Measurements from ENCODE around the gene MICAL1.
A peak's percentile ranks its signal among the peaks of the same experiment; 100 is the strongest.

MICAL1 gene

DNA sequence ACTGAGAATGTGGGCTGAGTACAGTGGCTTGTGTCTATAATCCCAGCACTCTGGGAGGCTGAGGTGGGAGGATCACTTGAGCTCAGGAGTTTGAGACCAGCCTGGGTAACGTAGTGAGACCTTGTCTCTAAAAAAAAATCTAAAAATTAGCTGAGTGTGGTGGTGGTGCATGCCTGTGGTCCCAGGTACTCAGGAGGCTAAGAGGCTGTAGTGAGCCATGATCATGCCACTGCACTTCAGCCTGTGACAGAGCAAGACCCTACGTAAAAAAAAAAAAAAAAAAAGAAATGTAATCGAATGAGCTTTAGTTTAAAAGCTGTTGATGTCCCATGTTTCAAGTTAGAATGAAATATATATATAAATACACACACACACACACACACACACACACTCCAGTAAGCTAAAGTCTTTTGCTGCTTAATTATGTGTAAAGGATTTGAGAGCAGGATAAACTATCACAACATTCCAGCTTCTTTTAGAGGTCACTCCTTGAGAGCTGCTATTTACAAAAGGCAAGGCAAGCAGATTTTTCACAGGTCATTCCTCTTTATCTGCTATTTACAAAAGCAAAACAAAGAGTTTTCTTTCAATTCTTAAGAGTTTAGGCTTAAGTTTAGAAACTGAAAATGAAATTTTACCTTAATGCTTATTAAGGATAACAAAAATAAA lies 4.7 kb upstream of the MICAL1 start:
- peaks cover 11% of the 10 kb centered on the region for H3K27me3 Mint-ChIP-seq (ENCODE audit: low read depth)
- no peaks in the 10 kb centered on the region for H3K9me3 Mint-ChIP-seq
- H3K4me1 Mint-ChIP-seq, result peaks cover 10% of the 10 kb centered on the region
- no peak for TF ChIP-seq CTCF (IDR thresholded peaks at IDR 0.05; ENCODE audit: unreplicated experiment in 3 of 3)
- peaks cover 24% of the 10 kb centered on the region for H3K36me3 Mint-ChIP-seq (ENCODE audit: low read depth)
- no peak overlapping the region for H3K4me3 Mint-ChIP-seq
- peak overlapping the region in 2 of 3 experiments; percentile 26 to 76 for H3K27ac Mint-ChIP-seq

GRCh38 chr6:109458774-109459531 lies 3.4 kb upstream of the MICAL1 start:
- Mint-ChIP-seq H3K4me1 (peaks cover 17% of the 10 kb centered on the region), H3K27ac (no peak overlapping the region), H3K27me3 (ENCODE audit: low read depth) (peaks cover 11% of the 10 kb centered on the region), H3K9me3 (no peaks in the 10 kb centered on the region), H3K36me3 (ENCODE audit: low read depth) (peaks cover 16% of the 10 kb centered on the region), H3K4me3 (peak overlapping the region in 1 of 3 experiments; percentile 45)
- no peak for TF ChIP-seq CTCF (IDR thresholded peaks at IDR 0.05; ENCODE audit: unreplicated experiment in 3 of 3)

DNA sequence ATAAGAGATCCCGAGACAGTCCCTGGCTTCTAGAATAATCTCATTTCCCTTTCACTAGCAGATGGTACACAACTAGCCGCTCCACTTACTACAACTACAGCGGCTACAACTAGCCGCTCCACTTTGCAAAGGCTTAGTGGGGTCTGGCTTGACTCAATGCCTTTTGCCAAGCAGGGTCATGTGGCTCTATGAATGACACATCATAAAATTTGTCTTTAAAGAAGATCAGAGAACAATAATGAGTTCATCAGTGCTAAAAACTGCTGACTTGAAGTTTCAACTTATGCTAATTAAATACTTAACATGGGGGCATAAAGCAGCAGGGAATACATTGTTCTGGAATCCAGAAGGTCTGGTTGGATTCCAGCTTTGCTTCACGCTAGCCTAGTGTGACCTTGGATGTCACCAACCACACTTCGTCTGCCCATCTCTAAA lies 2.0 kb upstream of the MICAL1 start:
- no peak for TF ChIP-seq CTCF (IDR thresholded peaks at IDR 0.05; ENCODE audit: unreplicated experiment in 3 of 3)
- H3K27ac Mint-ChIP-seq, result no peak overlapping the region
- H3K27me3 Mint-ChIP-seq (ENCODE audit: low read depth), result peaks cover 11% of the 10 kb centered on the region
- H3K9me3 Mint-ChIP-seq, result no peaks in the 10 kb centered on the region
- H3K4me3 Mint-ChIP-seq, result peak overlapping the region; percentile 37 to 84 (median 37)
- peaks cover 22% of the 10 kb centered on the region for H3K4me1 Mint-ChIP-seq
- peaks cover 10% of the 10 kb centered on the region for H3K36me3 Mint-ChIP-seq (ENCODE audit: low read depth)

DNA sequence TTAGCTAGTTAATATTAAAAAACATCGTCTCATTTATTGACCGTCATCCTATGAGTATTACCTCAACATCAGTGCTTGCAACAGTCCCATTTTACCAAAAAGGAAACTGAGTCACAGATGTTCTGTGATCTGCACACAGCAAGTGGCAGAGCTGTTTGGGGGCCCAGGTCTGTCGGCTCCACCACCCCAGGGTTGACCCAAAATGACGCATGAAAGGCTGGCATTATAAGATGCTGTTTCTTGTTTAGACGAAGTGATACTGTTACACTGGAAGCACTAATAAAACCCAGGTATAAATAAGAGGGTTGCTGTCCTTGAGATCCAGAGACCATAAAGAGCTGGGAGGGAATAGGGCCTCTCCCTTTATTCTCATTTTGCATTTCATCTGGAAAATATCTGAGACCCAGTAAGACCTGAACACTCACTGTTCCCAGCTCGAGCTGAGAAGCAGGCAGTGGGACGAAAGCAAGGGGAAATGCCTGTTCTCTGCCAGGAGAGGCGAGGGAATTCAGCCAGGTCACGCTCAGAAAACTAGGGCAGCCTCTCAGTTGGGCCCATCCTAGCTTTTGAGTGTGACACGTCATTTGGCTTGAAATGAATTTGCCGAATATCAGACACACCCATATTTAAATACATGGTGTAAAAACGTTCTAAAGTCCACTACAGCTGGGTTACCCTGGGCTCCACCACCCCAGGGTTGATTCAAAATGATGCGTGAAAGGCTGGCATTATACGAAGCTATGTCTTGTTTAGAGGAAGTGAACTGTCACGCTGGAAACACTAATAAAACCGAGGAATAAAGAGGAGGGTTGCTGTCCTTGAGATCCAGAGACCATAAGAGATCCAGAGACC lies 1.4 kb upstream of the MICAL1 start:
- H3K36me3 Mint-ChIP-seq (ENCODE audit: low read depth), result peaks cover 6% of the 10 kb centered on the region
- peaks cover 14% of the 10 kb centered on the region for H3K27me3 Mint-ChIP-seq (ENCODE audit: low read depth)
- no peak for TF ChIP-seq CTCF (IDR thresholded peaks at IDR 0.05; ENCODE audit: unreplicated experiment in 3 of 3)
- H3K27ac Mint-ChIP-seq, result peak overlapping the region in 1 of 3 experiments; percentile 8
- peak overlapping the region; percentile 75 to 84 (median 84) for H3K4me3 Mint-ChIP-seq
- H3K4me1 Mint-ChIP-seq, result peaks cover 25% of the 10 kb centered on the region
- no peaks in the 10 kb centered on the region for H3K9me3 Mint-ChIP-seq

DNA sequence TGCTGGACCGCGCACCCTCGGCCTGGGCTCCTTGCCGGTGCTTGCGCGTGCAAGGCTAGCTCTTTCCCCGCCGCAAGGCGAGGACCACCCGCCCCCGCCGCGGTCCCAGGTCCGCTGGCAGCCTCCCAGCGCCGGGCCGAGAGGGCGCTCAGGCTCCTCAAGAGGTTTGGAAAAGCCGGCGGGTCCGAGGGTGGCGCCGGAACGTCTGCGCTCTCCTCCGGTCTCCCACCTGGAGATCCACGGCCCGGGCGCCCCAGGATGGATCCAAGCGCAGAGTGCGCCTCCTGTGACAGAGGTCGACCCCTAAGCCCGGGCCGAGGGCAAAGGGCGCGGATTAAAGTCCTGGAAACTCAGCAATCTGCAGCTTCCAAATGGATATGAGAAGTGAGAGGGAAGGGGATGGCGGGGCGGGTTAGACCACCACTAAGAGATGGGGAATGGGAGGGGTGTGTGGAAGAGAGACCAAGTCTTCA lies 575 bp upstream of the MICAL1 start:
- H3K4me3 Mint-ChIP-seq, result peak overlapping the region; percentile 75 to 84 (median 84)
- no peak for TF ChIP-seq CTCF (IDR thresholded peaks at IDR 0.05; ENCODE audit: unreplicated experiment in 3 of 3)
- H3K36me3 Mint-ChIP-seq (ENCODE audit: low read depth), result peaks cover 3% of the 10 kb centered on the region
- H3K27me3 Mint-ChIP-seq (ENCODE audit: low read depth), result peaks cover 14% of the 10 kb centered on the region
- no peak overlapping the region for H3K27ac Mint-ChIP-seq
- peaks cover 25% of the 10 kb centered on the region for H3K4me1 Mint-ChIP-seq
- H3K9me3 Mint-ChIP-seq, result no peaks in the 10 kb centered on the region

Data from nephron (organoid).